GM23338 (cell line): Measurements from ENCODE around the gene PAQR4. TPM values are rescaled to one million over a fixed set of nuclear protein-coding genes. Genes with fewer than 3 reads are reported as not detected.

ENCODE experiments used
- ATAC-seq: fragments of 200-7000 bp; cut with Tn5 transposase; 3 replicates; pipeline ENCODE4 v1.9.1; 2020
- DNase-seq: peaks from one replicate; pipeline ENCODE4 v3.0.0-alpha.2; 2015; ENCODE audit warnings: low spot score
- H2AFZ ChIP-seq: fragments of 200-600 bp; sonication (generic); 2 replicates; pipeline ENCODE4 v1.8.0; 2016; ENCODE audit warnings: antibody characterized with exemption, mild to moderate bottlenecking, moderate library complexity
- H3F3A ChIP-seq: fragments of 200-600 bp; sonication (generic); replicated peaks from 2 replicates; pipeline ENCODE4 v1.8.0; 2017; ENCODE audit warnings: antibody characterized with exemption, mixed run types, low read depth
- H3K27ac ChIP-seq: fragments of 200-600 bp; sonication (generic); 2 replicates; pipeline ENCODE4 v1.6.1; 2016; ENCODE audit warnings: low read depth
- H3K27me3 ChIP-seq: fragments of 200-600 bp; sonication (generic); 2 replicates; pipeline ENCODE4 v1.8.0; 2016; ENCODE audit warnings: mild to moderate bottlenecking, mixed run types, moderate library complexity; ENCODE audit not compliant: insufficient read depth
- H3K36me3 ChIP-seq: fragments of 200-600 bp; sonication (generic); 2 replicates; pipeline ENCODE4 v1.8.0; 2016; ENCODE audit warnings: mild to moderate bottlenecking; ENCODE audit not compliant: insufficient read depth
- H3K4me1 ChIP-seq: fragments of 200-600 bp; sonication (generic); 2 replicates; pipeline ENCODE4 v1.8.0; 2016; ENCODE audit warnings: mild to moderate bottlenecking, moderate library complexity; ENCODE audit not compliant: insufficient read depth
- H3K4me2 ChIP-seq: fragments of 200-600 bp; sonication (generic); 2 replicates; pipeline ENCODE4 v1.7.1; 2017; ENCODE audit warnings: mixed run types
- H3K4me3 ChIP-seq: fragments of 200-600 bp; sonication (generic); 2 replicates; pipeline ENCODE4 v1.6.1; 2016; ENCODE audit warnings: mixed run types
- H3K79me2 ChIP-seq: fragments of 200-600 bp; sonication (generic); replicated peaks from 2 replicates; pipeline ENCODE4 v1.8.0; 2017; ENCODE audit warnings: mild to moderate bottlenecking; ENCODE audit not compliant: insufficient read depth
- H3K9me2 ChIP-seq: fragments of 200-600 bp; sonication (generic); 2 replicates; pipeline ENCODE4 v1.8.0; 2017; ENCODE audit not compliant: insufficient read depth
- H4K20me1 ChIP-seq: fragments of 200-600 bp; sonication (generic); replicated peaks from 2 replicates; pipeline ENCODE4 v1.8.0; 2017; ENCODE audit warnings: mild to moderate bottlenecking; ENCODE audit not compliant: insufficient read depth
- H3K27ac Mint-ChIP-seq: 2 replicates; pipeline ENCODE4 v1.8.0; 2020; ENCODE audit warnings: inconsistent platforms, mild to moderate bottlenecking, moderate library complexity, mixed read lengths
- H3K27me3 Mint-ChIP-seq: 3 replicates; pipeline ENCODE4 v1.8.0; 2022; ENCODE audit warnings: low read depth, mild to moderate bottlenecking, moderate library complexity, mixed read lengths, inconsistent platforms; ENCODE audit not compliant: insufficient read depth, poor library complexity
- H3K36me3 Mint-ChIP-seq: 3 replicates; pipeline ENCODE4 v1.8.0; 2021; ENCODE audit warnings: low read depth, mild to moderate bottlenecking, inconsistent platforms, moderate library complexity, mixed read lengths
- H3K4me1 Mint-ChIP-seq: 3 replicates; pipeline ENCODE4 v1.8.0; 2020; ENCODE audit warnings: mild to moderate bottlenecking, inconsistent platforms, mixed read lengths
- H3K4me3 Mint-ChIP-seq: 3 replicates; pipeline ENCODE4 v1.8.0; 2021; ENCODE audit warnings: moderate library complexity, mild to moderate bottlenecking, inconsistent platforms, mixed read lengths
- H3K9me3 Mint-ChIP-seq: 3 replicates; pipeline ENCODE4 v1.8.0; 2020; ENCODE audit warnings: moderate library complexity, mild to moderate bottlenecking, inconsistent platforms, mixed read lengths
- CREB1 ChIP-seq: fragments of 250-450 bp; sonication (Bioruptor Pico); IDR thresholded peaks from 2 replicates; pipeline ENCODE4 v1.5.0; 2020; ENCODE audit warnings: low read depth, mild to moderate bottlenecking, moderate library complexity
- ETS1 ChIP-seq: IDR thresholded peaks from 2 replicates; pipeline ENCODE4 v1.6.1; 2016; ENCODE audit warnings: antibody characterized with exemption
- EZH2 ChIP-seq: fragments of 200-600 bp; sonication (generic); IDR thresholded peaks from one replicate; pipeline ENCODE4 v1.8.0; 2017; ENCODE audit warnings: antibody characterized with exemption, mild to moderate bottlenecking, low read depth; ENCODE audit not compliant: unreplicated experiment
- EZH2phosphoT487 ChIP-seq: fragments of 200-600 bp; sonication (generic); IDR thresholded peaks from one replicate; pipeline ENCODE4 v1.8.1; 2018; ENCODE audit warnings: antibody characterized with exemption; ENCODE audit not compliant: unreplicated experiment
- JUNB ChIP-seq: IDR thresholded peaks from one replicate; pipeline ENCODE4 v1.6.1; 2016; ENCODE audit warnings: antibody characterized with exemption; ENCODE audit not compliant: unreplicated experiment
- NANOG ChIP-seq: IDR thresholded peaks from 2 replicates; pipeline ENCODE4 v1.6.1; 2016; ENCODE audit warnings: antibody characterized with exemption, borderline replicate concordance
- POLR2AphosphoS5 ChIP-seq: IDR thresholded peaks from 2 replicates; pipeline ENCODE4 v1.6.1; 2016; ENCODE audit warnings: antibody characterized with exemption, low read depth
- REST ChIP-seq: IDR thresholded peaks from one replicate; pipeline ENCODE4 v1.6.1; 2018; ENCODE audit warnings: antibody characterized with exemption; ENCODE audit not compliant: unreplicated experiment
- STAT1 ChIP-seq: IDR thresholded peaks from one replicate; pipeline ENCODE4 v1.6.1; 2016; ENCODE audit warnings: antibody characterized with exemption; ENCODE audit not compliant: unreplicated experiment
- ZNF114 ChIP-seq: fragments of 250-450 bp; sonication (Bioruptor Pico); IDR thresholded peaks from 2 replicates; pipeline ENCODE4 v1.5.0; 2020; ENCODE audit warnings: mild to moderate bottlenecking, moderate library complexity
- ZNF331 ChIP-seq: fragments of 250-450 bp; sonication (Bioruptor Pico); IDR thresholded peaks from 2 replicates; pipeline ENCODE4 v1.5.0; 2020; ENCODE audit warnings: low read depth, mild to moderate bottlenecking, moderate library complexity
- polyA plus RNA-seq: library from polyadenylated mRNA; unstranded; fragments of >200 nt; fragmentation: Nextera tagmentation; extraction: Ambion mirVana; gene quantifications from 2 replicates; pipeline ENCODE4 v1.2.1, GENCODE V29; 2016
- total RNA-seq: library from RNA; depleted of rRNA; stranded (reverse); fragments of >200 nt; shearing (Covaris generic); gene quantifications from 2 replicates; pipeline ENCODE4 v1.2.3, GENCODE V29; 2014
- TF ChIP-seq, protein P1 (sequence below): fragments of 250-450 bp; sonication (Bioruptor Pico); IDR thresholded peaks from 2 replicates; pipeline ENCODE4 v1.5.0; 2020; ENCODE audit warnings: mild to moderate bottlenecking, moderate library complexity
- TF ChIP-seq, protein P2 (sequence below), 2 experiments: fragments of 200-600 bp in 1 of 2; sonication (generic) in 1 of 2; conservative IDR thresholded peaks; 2 replicates each; pipeline versions ENCODE4 v1.5.1 to v1.6.1; 2016 to 2017; ENCODE audit warnings: antibody characterized with exemption in 2 of 2, low read depth in 2 of 2, mild to moderate bottlenecking in 2 of 2, moderate library complexity in 1 of 2

The PAQR4 gene
- total and polyA plus RNA-seq, 2 experiments from 2014 or later, result 7.0 to 29.3 TPM

DNA sequence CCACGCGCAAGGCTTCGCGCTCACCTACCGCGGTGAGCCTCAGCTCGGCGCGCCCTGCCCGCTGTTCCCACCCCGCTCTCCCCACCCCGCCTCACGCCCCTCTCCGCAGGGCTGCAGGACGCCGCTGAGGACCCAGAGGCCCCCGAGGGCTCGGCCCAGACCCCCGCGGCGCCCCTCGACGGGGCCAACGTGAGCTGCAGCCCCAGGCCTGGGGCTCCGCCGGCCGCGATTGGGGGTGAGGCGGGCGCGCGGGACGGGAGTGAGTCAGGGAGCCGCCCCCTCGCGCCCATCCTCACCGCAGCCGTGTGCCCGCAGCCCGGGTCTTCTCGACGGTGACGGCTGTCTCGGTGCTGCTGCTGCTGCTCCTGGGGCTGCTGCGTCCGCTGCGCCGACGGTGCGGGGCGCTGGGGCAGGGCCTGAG, 1.9 kb upstream of the PAQR4 start:
- Mint-ChIP-seq H3K36me3 (peaks cover 10% of the 10 kb centered on the region), H3K4me3 (no peak overlapping the region), H3K27ac (no peak overlapping the region), H3K27me3 (peaks cover 42% of the 10 kb centered on the region), H3K9me3 (no peaks in the 10 kb centered on the region), H3K4me1 (peaks cover 23% of the 10 kb centered on the region)
- TF ChIP-seq ETS1 (no peak), STAT1 (no peak), ZNF114 (CRISPR knock-in tag) (no peak), REST (no peak), POLR2AphosphoS5 (no peak), NANOG (no peak), CREB1 (CRISPR knock-in tag) (no peak), EZH2 (no peak), ZNF331 (CRISPR knock-in tag) (no peak), EZH2phosphoT487 (no peak), JUNB (no peak)
- TF ChIP-seq, protein P1, sequence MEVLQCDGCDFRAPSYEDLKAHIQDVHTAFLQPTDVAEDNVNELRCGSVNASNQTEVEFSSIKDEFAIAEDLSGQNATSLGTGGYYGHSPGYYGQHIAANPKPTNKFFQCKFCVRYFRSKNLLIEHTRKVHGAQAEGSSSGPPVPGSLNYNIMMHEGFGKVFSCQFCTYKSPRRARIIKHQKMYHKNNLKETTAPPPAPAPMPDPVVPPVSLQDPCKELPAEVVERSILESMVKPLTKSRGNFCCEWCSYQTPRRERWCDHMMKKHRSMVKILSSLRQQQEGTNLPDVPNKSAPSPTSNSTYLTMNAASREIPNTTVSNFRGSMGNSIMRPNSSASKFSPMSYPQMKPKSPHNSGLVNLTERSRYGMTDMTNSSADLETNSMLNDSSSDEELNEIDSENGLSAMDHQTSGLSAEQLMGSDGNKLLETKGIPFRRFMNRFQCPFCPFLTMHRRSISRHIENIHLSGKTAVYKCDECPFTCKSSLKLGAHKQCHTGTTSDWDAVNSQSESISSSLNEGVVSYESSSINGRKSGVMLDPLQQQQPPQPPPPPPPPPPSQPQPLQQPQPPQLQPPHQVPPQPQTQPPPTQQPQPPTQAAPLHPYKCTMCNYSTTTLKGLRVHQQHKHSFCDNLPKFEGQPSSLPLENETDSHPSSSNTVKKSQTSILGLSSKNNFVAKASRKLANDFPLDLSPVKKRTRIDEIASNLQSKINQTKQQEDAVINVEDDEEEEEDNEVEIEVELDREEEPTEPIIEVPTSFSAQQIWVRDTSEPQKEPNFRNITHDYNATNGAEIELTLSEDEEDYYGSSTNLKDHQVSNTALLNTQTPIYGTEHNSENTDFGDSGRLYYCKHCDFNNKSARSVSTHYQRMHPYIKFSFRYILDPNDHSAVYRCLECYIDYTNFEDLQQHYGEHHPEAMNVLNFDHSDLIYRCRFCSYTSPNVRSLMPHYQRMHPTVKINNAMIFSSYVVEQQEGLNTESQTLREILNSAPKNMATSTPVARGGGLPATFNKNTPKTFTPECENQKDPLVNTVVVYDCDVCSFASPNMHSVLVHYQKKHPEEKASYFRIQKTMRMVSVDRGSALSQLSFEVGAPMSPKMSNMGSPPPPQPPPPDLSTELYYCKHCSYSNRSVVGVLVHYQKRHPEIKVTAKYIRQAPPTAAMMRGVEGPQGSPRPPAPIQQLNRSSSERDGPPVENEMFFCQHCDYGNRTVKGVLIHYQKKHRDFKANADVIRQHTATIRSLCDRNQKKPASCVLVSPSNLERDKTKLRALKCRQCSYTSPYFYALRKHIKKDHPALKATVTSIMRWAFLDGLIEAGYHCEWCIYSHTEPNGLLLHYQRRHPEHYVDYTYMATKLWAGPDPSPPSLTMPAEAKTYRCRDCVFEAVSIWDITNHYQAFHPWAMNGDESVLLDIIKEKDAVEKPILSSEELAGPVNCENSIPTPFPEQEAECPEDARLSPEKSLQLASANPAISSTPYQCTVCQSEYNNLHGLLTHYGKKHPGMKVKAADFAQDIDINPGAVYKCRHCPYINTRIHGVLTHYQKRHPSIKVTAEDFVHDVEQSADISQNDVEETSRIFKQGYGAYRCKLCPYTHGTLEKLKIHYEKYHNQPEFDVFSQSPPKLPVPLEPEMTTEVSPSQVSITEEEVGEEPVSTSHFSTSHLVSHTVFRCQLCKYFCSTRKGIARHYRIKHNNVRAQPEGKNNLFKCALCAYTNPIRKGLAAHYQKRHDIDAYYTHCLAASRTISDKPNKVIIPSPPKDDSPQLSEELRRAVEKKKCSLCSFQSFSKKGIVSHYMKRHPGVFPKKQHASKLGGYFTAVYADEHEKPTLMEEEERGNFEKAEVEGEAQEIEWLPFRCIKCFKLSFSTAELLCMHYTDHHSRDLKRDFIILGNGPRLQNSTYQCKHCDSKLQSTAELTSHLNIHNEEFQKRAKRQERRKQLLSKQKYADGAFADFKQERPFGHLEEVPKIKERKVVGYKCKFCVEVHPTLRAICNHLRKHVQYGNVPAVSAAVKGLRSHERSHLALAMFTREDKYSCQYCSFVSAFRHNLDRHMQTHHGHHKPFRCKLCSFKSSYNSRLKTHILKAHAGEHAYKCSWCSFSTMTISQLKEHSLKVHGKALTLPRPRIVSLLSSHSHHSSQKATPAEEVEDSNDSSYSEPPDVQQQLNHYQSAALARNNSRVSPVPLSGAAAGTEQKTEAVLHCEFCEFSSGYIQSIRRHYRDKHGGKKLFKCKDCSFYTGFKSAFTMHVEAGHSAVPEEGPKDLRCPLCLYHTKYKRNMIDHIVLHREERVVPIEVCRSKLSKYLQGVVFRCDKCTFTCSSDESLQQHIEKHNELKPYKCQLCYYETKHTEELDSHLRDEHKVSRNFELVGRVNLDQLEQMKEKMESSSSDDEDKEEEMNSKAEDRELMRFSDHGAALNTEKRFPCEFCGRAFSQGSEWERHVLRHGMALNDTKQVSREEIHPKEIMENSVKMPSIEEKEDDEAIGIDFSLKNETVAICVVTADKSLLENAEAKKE (CRISPR knock-in tag), result no peak
- TF ChIP-seq, protein P2, sequence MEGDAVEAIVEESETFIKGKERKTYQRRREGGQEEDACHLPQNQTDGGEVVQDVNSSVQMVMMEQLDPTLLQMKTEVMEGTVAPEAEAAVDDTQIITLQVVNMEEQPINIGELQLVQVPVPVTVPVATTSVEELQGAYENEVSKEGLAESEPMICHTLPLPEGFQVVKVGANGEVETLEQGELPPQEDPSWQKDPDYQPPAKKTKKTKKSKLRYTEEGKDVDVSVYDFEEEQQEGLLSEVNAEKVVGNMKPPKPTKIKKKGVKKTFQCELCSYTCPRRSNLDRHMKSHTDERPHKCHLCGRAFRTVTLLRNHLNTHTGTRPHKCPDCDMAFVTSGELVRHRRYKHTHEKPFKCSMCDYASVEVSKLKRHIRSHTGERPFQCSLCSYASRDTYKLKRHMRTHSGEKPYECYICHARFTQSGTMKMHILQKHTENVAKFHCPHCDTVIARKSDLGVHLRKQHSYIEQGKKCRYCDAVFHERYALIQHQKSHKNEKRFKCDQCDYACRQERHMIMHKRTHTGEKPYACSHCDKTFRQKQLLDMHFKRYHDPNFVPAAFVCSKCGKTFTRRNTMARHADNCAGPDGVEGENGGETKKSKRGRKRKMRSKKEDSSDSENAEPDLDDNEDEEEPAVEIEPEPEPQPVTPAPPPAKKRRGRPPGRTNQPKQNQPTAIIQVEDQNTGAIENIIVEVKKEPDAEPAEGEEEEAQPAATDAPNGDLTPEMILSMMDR (conservative IDR thresholded peaks at IDR 0.05; ENCODE audit: low read depth in 2 of 2), result no peak
- DNase-seq (peak; percentile 44), ATAC-seq (no peak)
- Histone ChIP-seq H2AFZ (no peak overlapping the region), H3K4me2 (peak overlapping the region; percentile 95), H3K9me2 (no peaks in the 10 kb centered on the region), H3K27ac (no peak overlapping the region), H3K27me3 (peaks cover 50% of the 10 kb centered on the region), H4K20me1 (peaks cover 12% of the 10 kb centered on the region), H3F3A (peaks cover 37% of the 10 kb centered on the region), H3K36me3 (no peaks in the 10 kb centered on the region), H3K4me1 (peaks cover 20% of the 10 kb centered on the region; the same call in 1 of the 2 replicates), H3K4me3 (peak overlapping the region; percentile 94), H3K79me2 (no peaks in the 10 kb centered on the region)
